Hepatocyte (in vitro differentiated cells): ENCODE measurements around the gene LAMB4.

ENCODE experiments used
- EZH2phosphoT487 ChIP-seq: fragments of 200-600 bp; sonication (generic); IDR thresholded peaks from one replicate; pipeline ENCODE4 v1.6.1; 2018; ENCODE audit warnings: antibody characterized with exemption, mild to moderate bottlenecking, low read depth, moderate library complexity; ENCODE audit not compliant: unreplicated experiment, severe bottlenecking
- TF ChIP-seq, protein P1 (sequence below): fragments of 200-600 bp; sonication (generic); IDR thresholded peaks from 2 replicates; pipeline ENCODE4 v1.5.1; 2016; ENCODE audit warnings: antibody characterized with exemption, mild to moderate bottlenecking; ENCODE audit not compliant: poor library complexity

DNA sequence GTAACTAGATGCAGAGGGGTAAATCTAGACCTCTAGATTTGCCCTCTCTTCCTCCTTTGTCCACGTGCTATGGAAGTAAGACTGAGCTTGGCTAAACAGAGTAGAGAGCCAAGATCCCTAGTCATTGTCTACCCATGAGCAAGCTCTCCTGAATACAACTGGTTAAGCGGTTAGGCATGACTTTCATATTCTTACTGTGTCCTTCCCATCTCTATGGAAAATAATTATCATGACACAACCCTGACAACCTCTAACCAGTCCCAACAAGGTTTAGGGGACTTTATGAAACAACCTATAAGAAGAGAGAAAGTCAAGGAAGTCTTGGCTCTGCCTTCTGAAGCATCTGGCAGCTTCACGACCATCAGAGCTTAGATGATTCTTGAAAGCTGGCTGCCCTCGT, 7.8 kb upstream of the LAMB4 start:
- no peak for TF ChIP-seq EZH2phosphoT487
- TF ChIP-seq, protein P1, sequence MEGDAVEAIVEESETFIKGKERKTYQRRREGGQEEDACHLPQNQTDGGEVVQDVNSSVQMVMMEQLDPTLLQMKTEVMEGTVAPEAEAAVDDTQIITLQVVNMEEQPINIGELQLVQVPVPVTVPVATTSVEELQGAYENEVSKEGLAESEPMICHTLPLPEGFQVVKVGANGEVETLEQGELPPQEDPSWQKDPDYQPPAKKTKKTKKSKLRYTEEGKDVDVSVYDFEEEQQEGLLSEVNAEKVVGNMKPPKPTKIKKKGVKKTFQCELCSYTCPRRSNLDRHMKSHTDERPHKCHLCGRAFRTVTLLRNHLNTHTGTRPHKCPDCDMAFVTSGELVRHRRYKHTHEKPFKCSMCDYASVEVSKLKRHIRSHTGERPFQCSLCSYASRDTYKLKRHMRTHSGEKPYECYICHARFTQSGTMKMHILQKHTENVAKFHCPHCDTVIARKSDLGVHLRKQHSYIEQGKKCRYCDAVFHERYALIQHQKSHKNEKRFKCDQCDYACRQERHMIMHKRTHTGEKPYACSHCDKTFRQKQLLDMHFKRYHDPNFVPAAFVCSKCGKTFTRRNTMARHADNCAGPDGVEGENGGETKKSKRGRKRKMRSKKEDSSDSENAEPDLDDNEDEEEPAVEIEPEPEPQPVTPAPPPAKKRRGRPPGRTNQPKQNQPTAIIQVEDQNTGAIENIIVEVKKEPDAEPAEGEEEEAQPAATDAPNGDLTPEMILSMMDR: no peak
